Mesendoderm (in vitro differentiated cells): Measurements from ENCODE around the gene CCDC51.

Experiments
- DNase-seq: peaks from one replicate; pipeline ENCODE4 v3.0.0; 2013
- H2AK5ac ChIP-seq: 2 replicates; pipeline ENCODE4 v1.6.1; 2013; ENCODE audit warnings: low read length, inconsistent platforms
- H2BK120ac ChIP-seq: 2 replicates; pipeline ENCODE4 v1.6.1; 2013; ENCODE audit warnings: low read depth, mild to moderate bottlenecking, low read length, moderate library complexity, mixed read lengths
- H2BK15ac ChIP-seq: replicated peaks from 2 replicates; pipeline ENCODE4 v1.6.1; 2013; ENCODE audit warnings: low read depth, mild to moderate bottlenecking, moderate library complexity
- H2BK5ac ChIP-seq: 2 replicates; pipeline ENCODE4 v1.6.1; 2013; ENCODE audit warnings: low read length, inconsistent platforms
- H3K18ac ChIP-seq: 2 replicates; pipeline ENCODE4 v1.6.1; 2013; ENCODE audit warnings: mild to moderate bottlenecking, low read length, mixed read lengths
- H3K23ac ChIP-seq: one replicate; pipeline ENCODE4 v1.6.1; 2013; ENCODE audit warnings: low read length
- H3K27ac ChIP-seq: 2 replicates; pipeline ENCODE4 v1.5.1; 2013; ENCODE audit warnings: low read depth, mild to moderate bottlenecking, inconsistent platforms, low read length, moderate library complexity
- H3K27me3 ChIP-seq: 2 replicates; pipeline ENCODE4 v1.6.1; 2013; ENCODE audit warnings: low read length, control low read depth, mild to moderate bottlenecking, inconsistent platforms; ENCODE audit not compliant: insufficient read depth, poor library complexity
- H3K36me3 ChIP-seq: 2 replicates; pipeline ENCODE4 v1.6.1; 2013; ENCODE audit warnings: low read length, inconsistent platforms; ENCODE audit not compliant: control insufficient read depth, insufficient read depth
- H3K4ac ChIP-seq: one replicate; pipeline ENCODE4 v1.6.1; 2013; ENCODE audit warnings: low read depth, mild to moderate bottlenecking, low read length, moderate library complexity
- H3K4me1 ChIP-seq: 2 replicates; pipeline ENCODE4 v1.6.1; 2013; ENCODE audit warnings: low read depth, low read length, inconsistent platforms; ENCODE audit not compliant: control insufficient read depth
- H3K4me2 ChIP-seq: 2 replicates; pipeline ENCODE4 v1.6.1; 2013; ENCODE audit warnings: low read length
- H3K4me3 ChIP-seq: 2 replicates; pipeline ENCODE4 v1.5.1; 2013; ENCODE audit warnings: mild to moderate bottlenecking, low read length
- H3K56ac ChIP-seq: one replicate; pipeline ENCODE4 v1.6.1; 2013; ENCODE audit warnings: low read length
- H3K79me1 ChIP-seq: 2 replicates; pipeline ENCODE4 v1.6.1; 2013; ENCODE audit warnings: low read length, inconsistent platforms
- H3K79me2 ChIP-seq: 2 replicates; pipeline ENCODE4 v1.6.1; 2013; ENCODE audit warnings: mild to moderate bottlenecking, low read length; ENCODE audit not compliant: control insufficient read depth, insufficient read depth
- H3K9ac ChIP-seq: 2 replicates; pipeline ENCODE4 v1.6.1; 2013; ENCODE audit warnings: low read length, inconsistent platforms
- H4K5ac ChIP-seq: one replicate; pipeline ENCODE4 v1.6.1; 2013; ENCODE audit warnings: low read length
- H4K8ac ChIP-seq: one replicate; pipeline ENCODE4 v1.6.1; 2013; ENCODE audit warnings: low read depth, mild to moderate bottlenecking, control low read depth, low read length, moderate library complexity
- WGBS: extraction: QIAGEN DNeasy Blood & Tissue Kit; methylation state at CpG from one replicate; pipeline ENCODE4 v1.1.7; 2013; ENCODE audit warnings: low lambda C conversion rate, missing lambda C conversion rate; ENCODE audit not compliant: insufficient coverage; ENCODE audit errors: extremely low coverage; 5-methylcytosine and 5-hydroxymethylcytosine counted together

Gene CCDC51

DNA sequence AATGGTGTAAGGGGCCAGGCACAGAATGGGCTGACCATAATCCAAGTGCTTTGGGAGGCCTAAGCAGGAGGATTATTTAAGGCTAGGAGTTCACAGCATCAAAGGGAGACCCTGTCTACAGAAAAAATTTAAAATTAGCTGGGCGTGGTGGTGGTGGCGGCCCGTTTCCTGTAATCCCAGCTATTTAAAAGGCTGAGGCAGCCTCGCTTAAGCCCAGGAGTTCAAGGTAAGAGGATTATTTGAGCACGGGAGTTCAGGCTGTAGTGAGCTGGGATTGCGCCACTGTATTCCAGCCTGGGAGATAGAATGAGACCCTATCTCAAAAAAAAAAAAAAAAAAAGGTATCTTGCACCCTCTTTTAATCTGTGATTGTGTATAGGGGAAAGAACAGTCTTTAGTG is 2.0 kb upstream of the CCDC51 start:
- no peak for DNase-seq
- no peaks in the 10 kb centered on the region for H3K27me3 ChIP-seq
- H3K27ac ChIP-seq = no peak overlapping the region
- no peak overlapping the region for H4K5ac ChIP-seq
- no peak overlapping the region for H3K23ac ChIP-seq
- H3K4me1 ChIP-seq = no peaks in the 10 kb centered on the region
- no CpG with 5 or more reads among the region's 6 CpGs for WGBS
- peaks cover 10% of the 10 kb centered on the region for H3K79me1 ChIP-seq
- H3K36me3 ChIP-seq = peaks cover 4% of the 10 kb centered on the region
- H2AK5ac ChIP-seq = no peak overlapping the region
- no peak overlapping the region for H3K4ac ChIP-seq
- peak overlapping the region; percentile 63 for H3K56ac ChIP-seq
- no peak overlapping the region for H2BK5ac ChIP-seq
- no peak overlapping the region for H3K4me3 ChIP-seq
- H4K8ac ChIP-seq = no peak overlapping the region
- H2BK120ac ChIP-seq = no peak overlapping the region
- no peak overlapping the region for H3K4me2 ChIP-seq
- peaks cover 22% of the 10 kb centered on the region for H3K79me2 ChIP-seq
- no peak overlapping the region for H2BK15ac ChIP-seq
- H3K9ac ChIP-seq = peak overlapping the region; percentile 42
- H3K18ac ChIP-seq = no peak overlapping the region

DNA sequence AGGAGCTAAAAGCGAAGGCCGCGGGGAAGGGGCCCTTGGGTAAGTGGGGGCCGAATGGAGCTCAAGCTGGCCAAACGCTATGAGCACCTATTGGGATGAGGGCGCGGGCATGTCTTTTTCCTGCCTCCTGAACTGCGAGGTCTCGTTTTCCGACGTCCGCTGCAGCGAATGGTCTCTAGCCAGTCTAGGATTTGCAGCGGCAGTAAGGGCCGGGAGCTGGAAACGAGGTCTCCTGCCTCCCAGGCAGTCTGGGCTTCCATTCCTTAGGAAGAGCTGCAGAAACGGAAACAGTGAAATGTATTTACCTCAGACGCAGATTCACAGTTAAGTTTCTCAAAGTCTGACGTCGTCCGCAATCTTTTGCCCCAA is 655 bp upstream of the CCDC51 start:
- H2BK120ac ChIP-seq = no peak overlapping the region
- DNase-seq = peak; percentile 46
- H3K36me3 ChIP-seq = peaks cover 4% of the 10 kb centered on the region
- peak overlapping the region; percentile 93 for H3K4me2 ChIP-seq
- H3K23ac ChIP-seq = no peak overlapping the region
- H4K8ac ChIP-seq = no peak overlapping the region
- H3K27ac ChIP-seq = no peak overlapping the region
- H3K79me2 ChIP-seq = peaks cover 22% of the 10 kb centered on the region
- peak overlapping the region; percentile 73 for H3K4ac ChIP-seq
- peak overlapping the region; percentile 82 for H3K9ac ChIP-seq
- H4K5ac ChIP-seq = no peak overlapping the region
- peak overlapping the region; percentile 99 for H3K56ac ChIP-seq
- H3K4me3 ChIP-seq = peak overlapping the region; percentile 82
- H3K79me1 ChIP-seq = peaks cover 6% of the 10 kb centered on the region
- no peak overlapping the region for H2BK15ac ChIP-seq
- H3K18ac ChIP-seq = no peak overlapping the region
- WGBS = no CpG with 5 or more reads among the region's 21 CpGs
- H3K4me1 ChIP-seq = no peaks in the 10 kb centered on the region
- peak overlapping the region; percentile 15 for H2AK5ac ChIP-seq
- H2BK5ac ChIP-seq = no peak overlapping the region
- no peaks in the 10 kb centered on the region for H3K27me3 ChIP-seq

DNA sequence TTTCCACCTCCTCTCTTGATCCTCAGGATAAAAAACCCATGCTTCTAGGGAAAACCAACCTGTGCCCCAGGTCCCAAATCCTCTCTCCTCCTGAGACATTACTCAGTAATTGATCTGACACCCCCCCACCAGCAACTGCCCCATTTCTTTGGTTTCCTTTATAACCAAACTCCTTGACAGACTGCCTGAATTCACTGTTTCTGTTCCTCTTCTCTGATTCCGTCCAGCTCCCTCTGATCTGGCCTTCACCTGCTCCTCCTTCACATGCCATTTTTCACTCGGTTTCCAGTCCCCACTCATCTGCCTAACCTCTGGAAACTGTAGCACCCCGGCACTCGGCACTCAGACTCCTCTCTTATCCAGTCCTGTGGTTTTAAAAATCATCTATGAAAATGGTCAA is 2.1 kb downstream of the CCDC51 start:
- Histone ChIP-seq H4K8ac (no peak overlapping the region), H3K9ac (no peak overlapping the region), H3K4ac (no peak overlapping the region), H3K36me3 (peaks cover 9% of the 10 kb centered on the region), H2BK120ac (no peak overlapping the region), H3K23ac (no peak overlapping the region), H4K5ac (no peak overlapping the region), H3K18ac (no peak overlapping the region), H2AK5ac (no peak overlapping the region), H3K79me1 (peaks cover 12% of the 10 kb centered on the region), H3K27me3 (no peaks in the 10 kb centered on the region), H3K27ac (no peak overlapping the region), H2BK15ac (no peak overlapping the region), H3K4me3 (no peak overlapping the region), H2BK5ac (no peak overlapping the region), H3K56ac (no peak overlapping the region), H3K4me2 (no peak overlapping the region), H3K79me2 (peaks cover 21% of the 10 kb centered on the region), H3K4me1 (no peaks in the 10 kb centered on the region)
- DNase-seq = no peak
- WGBS = no CpG with 5 or more reads among the region's 4 CpGs

DNA sequence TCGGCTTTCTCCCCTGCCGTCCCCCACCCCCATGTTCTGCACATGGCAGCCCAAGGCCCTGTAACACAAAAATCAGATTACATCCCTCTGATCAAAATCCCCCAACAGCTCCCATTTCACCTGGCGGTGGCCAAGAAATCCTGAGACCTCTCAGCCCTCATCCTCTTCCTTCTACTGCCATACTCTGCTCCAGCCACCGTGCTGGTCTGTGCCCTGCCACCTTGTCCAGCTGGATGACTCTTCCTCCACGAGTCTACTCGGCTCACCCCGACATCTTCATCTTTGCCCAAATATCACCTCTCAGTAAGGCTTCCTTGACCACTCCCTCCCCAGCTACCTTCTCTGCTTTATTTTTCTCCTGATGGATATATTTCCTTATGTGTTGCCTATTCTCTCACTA is 3.1 kb downstream of the CCDC51 start:
- H3K27ac ChIP-seq = no peak overlapping the region
- no peak overlapping the region for H2BK5ac ChIP-seq
- H3K27me3 ChIP-seq = no peaks in the 10 kb centered on the region
- H3K9ac ChIP-seq = no peak overlapping the region
- H4K8ac ChIP-seq = no peak overlapping the region
- H3K79me1 ChIP-seq = peaks cover 13% of the 10 kb centered on the region
- no peak overlapping the region for H3K4me2 ChIP-seq
- peaks cover 18% of the 10 kb centered on the region for H3K79me2 ChIP-seq
- no peak overlapping the region for H3K4me3 ChIP-seq
- H3K56ac ChIP-seq = peak overlapping the region; percentile 47
- H3K4me1 ChIP-seq = no peaks in the 10 kb centered on the region
- peaks cover 12% of the 10 kb centered on the region for H3K36me3 ChIP-seq
- H3K23ac ChIP-seq = no peak overlapping the region
- no CpG with 5 or more reads among the region's 7 CpGs for WGBS
- DNase-seq = no peak
- no peak overlapping the region for H3K4ac ChIP-seq
- H2AK5ac ChIP-seq = no peak overlapping the region
- no peak overlapping the region for H4K5ac ChIP-seq
- H3K18ac ChIP-seq = no peak overlapping the region
- H2BK120ac ChIP-seq = no peak overlapping the region
- H2BK15ac ChIP-seq = no peak overlapping the region

DNA sequence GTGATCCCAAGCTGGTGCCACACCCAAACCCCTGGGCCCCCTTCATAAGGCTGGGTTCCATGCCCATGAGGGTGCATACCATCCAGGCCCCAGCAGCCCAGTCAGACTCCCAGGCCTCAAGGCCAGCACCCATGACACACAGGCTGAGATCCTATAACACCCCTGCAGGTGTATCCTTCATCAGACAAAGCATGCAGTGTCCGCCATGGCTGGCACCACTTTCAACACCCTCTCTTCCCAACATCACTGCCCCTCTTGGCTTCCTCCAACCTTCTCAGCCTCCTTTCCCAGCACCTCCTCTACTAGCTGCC is 3.5 kb downstream of the CCDC51 start:
- H2AK5ac ChIP-seq = no peak overlapping the region
- H3K23ac ChIP-seq = no peak overlapping the region
- H3K4me2 ChIP-seq = no peak overlapping the region
- WGBS = no CpG with 5 or more reads among the region's 1 CpG
- no peak overlapping the region for H3K9ac ChIP-seq
- no peak for DNase-seq
- H3K79me1 ChIP-seq = peaks cover 11% of the 10 kb centered on the region
- H3K18ac ChIP-seq = no peak overlapping the region
- no peak overlapping the region for H3K4me3 ChIP-seq
- H3K27ac ChIP-seq = no peak overlapping the region
- H3K79me2 ChIP-seq = peaks cover 14% of the 10 kb centered on the region
- no peak overlapping the region for H4K5ac ChIP-seq
- no peak overlapping the region for H2BK5ac ChIP-seq
- no peak overlapping the region for H2BK120ac ChIP-seq
- H4K8ac ChIP-seq = no peak overlapping the region
- H3K56ac ChIP-seq = peak overlapping the region; percentile 47
- no peak overlapping the region for H3K4ac ChIP-seq
- no peaks in the 10 kb centered on the region for H3K27me3 ChIP-seq
- H3K4me1 ChIP-seq = no peaks in the 10 kb centered on the region
- no peak overlapping the region for H2BK15ac ChIP-seq
- H3K36me3 ChIP-seq = peaks cover 10% of the 10 kb centered on the region

DNA sequence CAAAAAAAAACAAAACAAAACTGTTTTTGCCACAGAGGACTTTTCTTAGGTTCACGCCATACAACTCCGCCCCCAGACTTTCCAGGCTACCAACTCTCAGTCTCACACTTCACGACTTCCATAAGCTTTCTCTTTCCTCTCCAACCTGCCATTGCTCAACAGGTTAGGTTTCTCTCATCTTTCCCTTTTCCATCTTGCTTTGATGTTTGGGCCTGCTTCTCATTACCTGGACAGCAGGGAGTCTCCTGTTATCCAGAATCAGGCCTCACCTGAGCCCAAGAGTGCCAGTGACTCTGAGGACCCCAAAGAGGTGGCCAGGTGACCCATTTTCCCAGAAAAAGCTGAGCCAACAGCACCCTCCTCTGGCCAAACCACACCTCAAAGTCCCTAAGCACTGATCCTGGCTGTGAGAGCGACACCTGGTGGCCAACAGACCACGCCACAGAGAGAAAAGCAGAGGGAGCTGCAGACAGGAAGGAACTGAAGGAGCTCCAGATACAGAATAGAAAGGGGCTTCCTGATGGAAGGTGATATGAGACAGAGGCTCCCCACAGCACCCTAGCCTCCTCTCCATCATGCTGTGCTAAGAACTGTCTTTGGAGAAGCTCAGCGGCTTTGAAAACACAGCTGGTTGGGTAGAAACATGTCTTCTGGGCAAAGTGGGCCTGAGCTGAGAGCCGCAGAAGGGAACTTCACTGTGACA is 4.0 kb downstream of the CCDC51 start:
- Histone ChIP-seq H3K4ac (no peak overlapping the region), H3K27me3 (no peaks in the 10 kb centered on the region)
- WGBS = no CpG with 5 or more reads among the region's 7 CpGs

More for the DNA sequence above, 4.0 kb downstream of the CCDC51 start:
- no peak overlapping the region for H3K27ac ChIP-seq
- no peak overlapping the region for H4K5ac ChIP-seq
- peak overlapping the region; percentile 47 for H3K56ac ChIP-seq
- no peaks in the 10 kb centered on the region for H3K4me1 ChIP-seq
- no peak overlapping the region for H3K18ac ChIP-seq
- no peak overlapping the region for H3K4me3 ChIP-seq
- H4K8ac ChIP-seq = no peak overlapping the region
- DNase-seq = peak; percentile 92
- H3K79me2 ChIP-seq = peaks cover 10% of the 10 kb centered on the region
- H3K79me1 ChIP-seq = peaks cover 11% of the 10 kb centered on the region
- H3K9ac ChIP-seq = no peak overlapping the region
- peaks cover 10% of the 10 kb centered on the region for H3K36me3 ChIP-seq
- no peak overlapping the region for H2AK5ac ChIP-seq
- H3K23ac ChIP-seq = no peak overlapping the region
- no peak overlapping the region for H2BK15ac ChIP-seq
- H2BK120ac ChIP-seq = no peak overlapping the region
- no peak overlapping the region for H3K4me2 ChIP-seq
- no peak overlapping the region for H2BK5ac ChIP-seq
